Subcutaneous adipose tissue (tissue), 4 donors: ENCODE measurements around the gene LOXL3. TPM values are rescaled to one million over a fixed set of nuclear protein-coding genes. Genes with fewer than 3 reads are reported as not detected.

ENCODE experiments used
- total RNA-seq, 4 donors: library from RNA; depleted of rRNA; stranded (reverse); fragments of >200 nt; gene quantifications; one replicate each; pipeline ENCODE4 v1.1.0, GENCODE V29; 2016
- TF ChIP-seq, protein P1 (sequence below): fragments of 450-650 bp; IDR thresholded peaks from one replicate; pipeline ENCODE4 v1.5.1; 2016; ENCODE audit warnings: low read depth, mild to moderate bottlenecking, control low read depth, antibody characterized with exemption, moderate library complexity

Gene LOXL3
- total RNA-seq, 4 donors from 2014 or later: 5.2 to 22.4 (median 9.2) TPM

- TF ChIP-seq, protein P1, sequence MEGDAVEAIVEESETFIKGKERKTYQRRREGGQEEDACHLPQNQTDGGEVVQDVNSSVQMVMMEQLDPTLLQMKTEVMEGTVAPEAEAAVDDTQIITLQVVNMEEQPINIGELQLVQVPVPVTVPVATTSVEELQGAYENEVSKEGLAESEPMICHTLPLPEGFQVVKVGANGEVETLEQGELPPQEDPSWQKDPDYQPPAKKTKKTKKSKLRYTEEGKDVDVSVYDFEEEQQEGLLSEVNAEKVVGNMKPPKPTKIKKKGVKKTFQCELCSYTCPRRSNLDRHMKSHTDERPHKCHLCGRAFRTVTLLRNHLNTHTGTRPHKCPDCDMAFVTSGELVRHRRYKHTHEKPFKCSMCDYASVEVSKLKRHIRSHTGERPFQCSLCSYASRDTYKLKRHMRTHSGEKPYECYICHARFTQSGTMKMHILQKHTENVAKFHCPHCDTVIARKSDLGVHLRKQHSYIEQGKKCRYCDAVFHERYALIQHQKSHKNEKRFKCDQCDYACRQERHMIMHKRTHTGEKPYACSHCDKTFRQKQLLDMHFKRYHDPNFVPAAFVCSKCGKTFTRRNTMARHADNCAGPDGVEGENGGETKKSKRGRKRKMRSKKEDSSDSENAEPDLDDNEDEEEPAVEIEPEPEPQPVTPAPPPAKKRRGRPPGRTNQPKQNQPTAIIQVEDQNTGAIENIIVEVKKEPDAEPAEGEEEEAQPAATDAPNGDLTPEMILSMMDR: no peak
Measured at GRCh38 chr2:74513605-74514367, 40.0 kb downstream of the LOXL3 start.

GRCh38 chr2:74512744-74513604 lies 40.8 kb downstream of the LOXL3 start:
- TF ChIP-seq, protein P1: no peak

- TF ChIP-seq, protein P1: no peak
Measured at GRCh38 chr2:74511104-74511989, 42.4 kb downstream of the LOXL3 start.

DNA sequence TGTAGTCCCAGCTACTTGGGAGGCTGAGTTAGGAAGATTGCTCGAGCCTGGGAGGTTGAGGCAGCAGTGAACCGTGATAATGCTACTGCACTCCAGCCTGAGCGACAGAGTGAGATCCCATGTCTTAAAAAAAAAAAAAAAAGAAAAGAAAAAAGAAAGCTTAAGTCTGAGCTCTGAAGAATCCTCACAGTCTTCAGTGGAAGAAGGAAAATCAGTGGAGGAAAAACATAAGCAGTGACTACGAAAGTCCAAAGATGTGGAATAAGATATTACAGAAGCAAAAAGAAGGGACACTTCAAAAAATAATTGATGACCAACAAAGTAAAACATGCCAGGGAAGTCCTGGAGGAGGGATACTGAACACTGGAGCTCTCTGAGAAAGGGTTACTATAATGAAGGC lies 43.5 kb downstream of the LOXL3 start:
- TF ChIP-seq, protein P1: no peak

GRCh38 chr2:74507926-74508520 lies 45.7 kb downstream of the LOXL3 start:
- TF ChIP-seq, protein P1: no peak

DNA sequence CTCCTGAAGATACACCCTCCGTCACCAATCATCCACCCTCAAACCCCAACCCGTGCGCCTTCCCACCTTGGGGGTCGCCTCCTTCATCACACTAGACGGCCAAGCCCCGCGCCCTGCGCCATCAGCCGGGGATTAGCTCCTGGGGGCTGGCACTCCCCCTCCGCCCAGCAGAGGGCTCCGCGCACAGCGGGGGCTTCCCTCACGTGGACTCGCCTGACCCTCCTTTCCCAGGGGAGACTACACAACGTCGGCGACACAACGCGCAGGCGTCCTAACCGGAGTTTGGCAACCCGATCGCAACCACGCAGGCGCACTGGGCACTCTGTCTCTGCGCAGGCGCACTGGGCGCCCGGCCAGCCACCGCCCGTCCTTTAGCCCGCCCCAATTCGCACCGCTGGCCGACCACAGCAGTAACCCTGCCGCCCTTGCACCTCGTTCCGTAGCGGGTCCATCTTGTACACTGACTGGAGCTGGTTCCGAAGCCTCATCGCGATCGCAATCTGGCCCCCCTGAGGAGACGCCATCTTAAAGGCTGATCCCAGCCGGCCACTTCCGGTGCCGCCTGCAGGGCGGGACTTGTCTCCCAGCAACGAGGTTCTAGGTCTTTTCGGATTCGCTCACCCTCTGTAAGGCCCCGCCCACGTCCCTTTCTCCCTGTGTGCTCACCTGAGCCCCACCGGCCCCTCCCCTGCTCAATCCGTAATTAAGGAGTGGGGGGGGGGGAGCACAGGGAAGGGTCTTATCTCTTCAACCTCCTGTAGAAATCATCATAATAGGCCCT lies 46.4 kb downstream of the LOXL3 start, which contains the start of gene PCGF1:
PCGF1 (minus strand) TSS at position 551 of the 781 bp plus-strand sequence; CDS start at position 524, 27 bp downstream.
- TF ChIP-seq, protein P1: no peak
